Activated CD8-positive, alpha-beta memory T cell treated with anti-CD3 and anti-CD28 coated beads for 24 hours (primary cell): ENCODE results near the gene POLK.
"Not testable (repeated sequence)": the region's sequence is repeated elsewhere in the genome, so short reads cannot be mapped to it uniquely, and the experiment has no call there.

Experiments
- DNase-seq: peaks from one replicate; pipeline ENCODE4 v3.0.0-alpha.2; 2020

The POLK gene

DNA sequence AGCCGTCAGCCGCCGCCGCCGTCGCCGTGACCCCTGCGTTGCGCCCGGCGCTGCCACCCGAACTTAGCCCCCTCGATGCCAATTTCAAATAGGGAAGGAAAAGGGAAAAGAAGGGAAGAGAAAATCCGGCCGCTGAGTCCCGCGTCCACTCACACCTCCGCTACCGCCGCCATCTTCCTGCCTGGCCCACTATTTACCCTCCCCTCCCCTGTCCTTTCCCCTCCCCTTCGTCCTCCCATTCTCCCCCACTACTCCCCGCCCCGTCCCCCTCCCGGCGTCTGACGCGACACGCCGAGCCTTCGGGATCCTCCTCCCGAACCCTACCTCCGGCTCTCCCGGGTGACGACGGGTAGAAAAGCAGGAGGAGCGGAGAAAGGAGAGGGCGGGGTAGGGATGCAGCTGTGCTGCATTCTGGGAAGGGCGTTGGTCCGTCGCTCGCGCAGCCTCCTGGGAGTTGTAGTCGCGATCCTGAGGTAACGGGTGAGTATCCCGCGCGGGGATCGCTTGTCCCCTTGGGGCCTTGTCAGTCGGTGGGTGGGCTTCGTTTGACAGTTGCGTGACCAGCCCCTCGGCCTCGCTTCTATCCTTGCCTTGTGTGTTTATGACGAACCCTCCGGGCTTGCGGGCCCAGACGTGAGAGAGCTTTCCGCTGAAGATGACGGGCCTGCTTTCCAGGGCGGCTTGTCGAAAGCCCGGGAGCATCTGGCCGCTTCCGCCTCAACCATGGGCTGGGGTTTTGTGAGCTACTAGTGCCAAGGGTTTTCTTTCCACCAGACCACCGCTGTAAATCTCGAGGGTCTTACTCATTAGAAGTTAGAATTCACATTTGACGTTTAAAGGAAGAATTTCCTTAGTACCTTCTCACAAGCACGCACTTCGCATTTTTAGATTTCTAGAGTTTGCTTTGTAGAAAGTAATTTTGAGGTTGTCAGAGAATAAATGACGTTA, at the start of gene POLK, which contains the start of gene CERT1:
POLK (plus strand) TSS at position 457 of the 948 bp plus-strand sequence.
CERT1 (minus strand) TSS at position 195 of the 948 bp plus-strand sequence. CDS start 422 bp downstream, outside the sequence.
- peak; percentile 95 for DNase-seq

DNA sequence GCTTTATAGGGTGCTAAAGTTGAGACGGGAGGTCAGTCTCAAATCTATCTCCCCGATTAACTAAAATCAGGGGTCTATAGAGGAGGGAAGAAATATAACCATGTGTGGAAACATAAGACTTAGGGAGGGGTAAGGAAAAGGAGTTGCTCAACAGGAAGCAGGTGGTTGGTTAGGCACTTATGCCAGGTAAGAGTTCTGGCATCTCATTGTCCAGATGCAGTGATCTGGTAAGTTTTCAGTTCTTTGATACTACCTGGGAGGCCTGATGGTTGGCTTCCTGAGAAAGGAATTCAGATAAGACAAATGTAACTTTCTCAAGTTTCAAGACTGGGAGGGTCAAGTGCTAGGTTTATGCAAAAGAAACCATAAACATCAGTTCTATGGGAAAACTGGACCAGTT, 48.0 kb upstream of the POLK start:
- DNase-seq, result no peak

DNA sequence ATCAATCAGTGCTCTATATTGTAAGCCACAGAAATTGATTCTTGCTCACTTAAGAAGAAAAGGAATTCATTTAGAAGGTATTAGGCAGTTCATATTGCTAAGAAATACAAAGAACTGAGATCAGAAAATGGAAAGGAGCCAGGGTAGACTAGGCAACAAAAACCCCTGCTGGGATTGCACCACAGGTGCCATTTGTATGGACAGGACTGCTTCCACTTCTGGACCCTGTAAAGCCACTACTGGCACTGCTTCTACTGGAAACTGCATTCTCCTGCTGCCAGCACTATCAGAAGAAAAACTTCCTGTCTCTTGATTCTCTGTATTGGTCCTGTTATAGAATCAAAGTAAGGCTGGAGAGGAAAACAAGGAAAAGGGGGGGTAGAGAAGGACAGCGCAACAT, 46.2 kb upstream of the POLK start:
- no peak for DNase-seq

DNA sequence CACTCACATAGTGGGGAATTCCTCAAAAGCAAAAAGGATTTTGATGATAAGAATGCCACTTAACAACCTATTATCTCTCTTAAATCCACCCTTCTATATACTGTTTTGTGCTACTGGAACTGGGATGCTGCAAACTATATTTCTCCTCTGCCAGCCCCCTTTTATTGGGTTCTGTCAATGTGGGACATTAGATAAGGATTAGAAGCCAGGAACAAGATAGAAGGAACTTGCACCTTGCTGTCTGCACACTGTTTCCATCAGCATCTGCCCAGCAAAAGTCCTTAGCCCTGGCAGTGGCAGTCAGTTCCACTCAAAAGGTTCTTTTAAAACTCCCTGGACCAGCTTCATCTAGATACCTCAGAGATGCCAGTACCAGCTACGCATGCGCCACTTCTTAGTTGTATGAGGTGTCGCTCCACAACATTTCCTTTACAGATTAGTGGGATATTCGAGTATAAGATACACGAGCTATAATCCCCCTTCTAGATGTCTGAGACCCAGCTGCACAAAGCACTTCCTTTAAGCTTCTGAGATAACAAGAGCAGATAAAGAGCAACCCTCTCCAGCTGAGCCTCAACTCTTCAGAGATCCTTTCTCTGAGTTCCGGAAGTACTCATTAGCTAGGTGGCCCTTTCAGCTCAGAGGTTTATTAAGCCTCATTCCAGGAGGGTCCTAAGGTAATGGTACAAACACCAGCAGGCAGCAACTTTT, 45.5 kb upstream of the POLK start:
- no peak for DNase-seq

GRCh38 chr5:75468593-75468992, 43.1 kb upstream of the POLK start:
- no peak for DNase-seq

- DNase-seq, result no peak
Measured at GRCh38 chr5:75469017-75469416, 42.7 kb upstream of the POLK start.

- no peak for DNase-seq
Measured at GRCh38 chr5:75471193-75471592, 40.5 kb upstream of the POLK start.

DNA sequence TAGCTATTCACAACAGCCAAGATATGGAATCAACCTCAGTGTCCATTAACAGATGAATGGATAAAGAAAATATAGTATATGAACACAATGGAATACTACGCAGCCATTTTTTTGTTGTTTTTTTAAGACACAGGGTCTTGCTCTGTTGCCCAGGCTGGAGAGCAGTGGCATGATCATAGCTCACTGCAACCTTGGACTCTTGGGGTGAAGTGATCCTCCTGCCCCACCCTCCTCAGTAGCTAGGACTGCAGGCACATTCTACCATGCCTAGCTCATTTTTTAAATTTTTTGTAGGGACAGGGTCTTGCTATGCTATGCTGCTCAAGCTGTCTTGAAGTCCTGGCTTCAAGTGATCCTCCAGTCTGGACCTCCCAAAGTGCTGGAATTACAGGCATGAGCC, 38.7 kb upstream of the POLK start:
- no peak for DNase-seq

- DNase-seq, result no peak
Measured at GRCh38 chr5:75473463-75473862, 38.2 kb upstream of the POLK start.

- DNase-seq, result no peak
Measured at GRCh38 chr5:75475364-75475763, 36.3 kb upstream of the POLK start.

GRCh38 chr5:75481024-75481423, 30.7 kb upstream of the POLK start:
- no peak for DNase-seq

DNA sequence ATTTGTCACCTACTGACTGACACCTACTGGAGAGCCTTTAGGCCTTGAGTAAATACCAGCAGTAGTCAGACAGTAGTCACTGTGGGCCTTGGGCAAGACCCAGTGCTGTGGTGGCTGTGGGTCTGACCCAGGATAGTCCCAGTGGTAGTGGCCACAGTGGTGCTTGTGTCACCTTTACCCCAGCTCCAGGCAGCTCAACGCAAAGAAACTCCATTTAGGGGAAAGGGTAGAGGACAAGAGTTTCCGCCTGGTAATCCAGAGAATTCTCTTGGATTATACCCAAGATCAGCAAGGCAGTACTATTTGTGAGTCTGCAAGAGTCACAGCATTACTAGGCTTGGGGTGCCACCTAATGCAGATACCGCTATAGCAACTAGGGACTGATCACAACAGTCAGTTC, 29.2 kb upstream of the POLK start:
- no peak for DNase-seq

DNA sequence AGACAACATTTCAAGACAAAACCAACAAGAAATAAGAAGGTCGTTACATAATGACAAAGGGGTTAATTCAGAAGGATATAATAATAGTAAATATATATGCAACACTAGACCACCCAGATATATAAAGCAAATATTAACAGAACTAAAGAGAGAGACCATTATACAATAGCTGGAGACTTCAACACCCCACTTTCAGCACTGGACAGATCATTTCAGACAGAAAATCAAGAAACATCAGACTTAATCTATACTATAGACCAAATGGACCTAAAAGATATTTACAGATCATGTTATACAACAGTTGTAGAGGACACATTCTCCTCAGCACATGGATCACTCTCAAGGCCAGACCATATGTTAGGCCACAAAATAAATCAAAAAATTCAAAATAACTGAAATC, 27.1 kb upstream of the POLK start:
- no peak for DNase-seq

- not testable (repeated sequence) for DNase-seq
Measured at GRCh38 chr5:75489847-75490246, 21.8 kb upstream of the POLK start.

GRCh38 chr5:75491621-75492020, 20.1 kb upstream of the POLK start:
- no peak for DNase-seq

- DNase-seq, result no peak
Measured at GRCh38 chr5:75496026-75496425, 15.7 kb upstream of the POLK start.

DNA sequence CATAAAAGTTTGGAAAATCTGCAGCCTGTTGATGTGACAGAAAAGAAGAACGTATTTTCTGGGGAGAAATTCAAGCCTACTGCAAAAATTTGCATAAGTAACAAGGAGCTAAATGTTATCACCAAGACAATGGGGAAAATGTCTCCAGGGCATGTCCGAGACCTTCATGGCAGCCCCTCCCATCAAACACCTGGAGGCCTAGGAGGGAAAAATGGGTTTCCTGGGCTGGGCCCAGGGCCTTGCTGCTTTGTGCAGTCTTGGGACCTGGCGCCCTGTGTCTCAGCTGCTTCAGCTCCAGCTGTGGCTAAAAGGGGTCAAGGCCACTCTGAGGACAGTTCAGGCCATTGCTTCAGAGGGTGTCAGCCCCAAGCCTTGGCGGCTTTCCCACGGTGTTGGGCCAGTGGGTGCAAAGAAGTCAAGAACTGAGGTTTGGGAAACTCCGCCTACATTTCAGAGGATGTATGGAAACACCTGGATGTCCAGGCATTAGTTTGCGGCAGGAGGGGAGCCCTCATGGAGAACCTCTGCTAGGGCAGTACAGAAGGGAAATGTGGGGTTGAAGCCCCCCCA, 13.4 kb upstream of the POLK start:
- no peak for DNase-seq

DNA sequence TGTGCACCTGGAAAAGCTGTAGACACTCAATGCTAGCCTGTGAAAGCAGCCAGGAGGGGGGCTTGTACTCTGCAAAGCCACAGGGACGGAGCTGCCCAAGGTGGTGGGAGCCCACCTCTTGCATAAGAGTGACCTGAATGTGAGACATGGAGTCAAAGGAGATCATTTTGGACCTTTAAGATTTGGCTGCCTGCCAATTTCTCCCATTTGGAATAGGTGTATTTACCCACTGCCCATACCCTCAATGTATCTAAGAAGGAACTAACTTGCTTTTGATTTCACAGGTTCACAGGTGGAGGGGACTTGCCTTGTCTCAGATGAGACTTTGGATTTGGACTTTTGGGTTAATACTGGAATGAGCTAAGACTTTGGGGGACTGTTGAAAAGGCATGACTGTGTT, 12.8 kb upstream of the POLK start:
- not testable (repeated sequence) for DNase-seq

GRCh38 chr5:75505112-75505511, 6.6 kb upstream of the POLK start:
- not testable (repeated sequence) for DNase-seq

DNA sequence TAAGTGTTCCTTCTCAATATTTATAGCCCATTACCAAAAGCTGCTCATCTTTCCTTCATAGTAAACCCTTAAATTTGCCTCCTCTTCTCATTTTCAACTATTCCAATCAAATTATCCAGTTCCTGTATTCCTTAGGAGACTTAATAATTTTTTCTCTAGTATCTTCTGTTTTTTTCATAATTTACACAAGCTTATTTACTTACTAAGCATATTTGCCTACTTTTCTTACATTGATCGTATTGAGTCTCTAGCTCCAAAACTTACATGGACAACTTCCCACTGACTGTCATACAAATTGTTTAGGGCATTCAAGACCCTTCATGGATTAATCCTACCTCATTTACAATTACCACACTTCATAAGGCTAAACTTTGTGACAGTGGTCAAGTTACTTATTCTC, 3.9 kb upstream of the POLK start:
- no peak for DNase-seq

GRCh38 chr5:75509546-75509945, 2.1 kb upstream of the POLK start:
- no peak for DNase-seq

- no peak for DNase-seq
Measured at GRCh38 chr5:75509956-75510355, 1.7 kb upstream of the POLK start.

- DNase-seq, result no peak
Measured at GRCh38 chr5:75510417-75510835, 1.3 kb upstream of the POLK start.
